Measurements from ENCODE around the gene MOG. TPM values are rescaled to one million over a fixed set of nuclear protein-coding genes. Genes with fewer than 3 reads are reported as not detected.

MOG gene
- total RNA-seq, 1 experiment from 2014 or later: not detected

DNA sequence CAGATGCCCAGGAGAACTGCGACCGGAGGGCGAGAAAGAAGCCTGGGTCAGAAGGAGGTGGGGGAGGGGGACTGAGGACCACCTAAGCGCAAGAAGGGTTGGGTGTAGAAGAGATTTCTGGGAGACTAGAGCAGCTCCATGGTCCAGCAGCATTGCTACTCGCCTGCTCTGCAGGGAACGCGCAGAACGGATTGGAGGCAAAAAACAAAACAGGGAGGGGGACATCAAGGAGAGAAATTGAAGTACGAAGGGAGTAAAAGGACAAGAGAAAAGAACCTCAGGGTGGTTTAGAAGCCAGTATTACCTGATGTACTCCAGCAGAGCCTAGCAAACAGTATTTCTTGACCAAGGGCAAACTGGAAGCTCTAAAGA lies 23.4 kb upstream of the MOG start:
- Histone ChIP-seq H3K9me3 (no peaks in the 10 kb centered on the region), H3K4me3 (ENCODE audit: low read depth, low read length) (peak overlapping the region; percentile 58), H3K36me3 (ENCODE audit: control insufficient read depth, insufficient read depth, low read length) (no peaks in the 10 kb centered on the region), H3K4me1 (0 out of 2 replicates have a peak, but pooled peaks cover 5% of the 10 kb centered on the region), H3K27me3 (replicated peaks; ENCODE audit: control insufficient read depth, insufficient read depth, low read length) (no peaks in the 10 kb centered on the region)
- intact Hi-C loops (cut with micrococcal nuclease; ENCODE audit: unreplicated experiment): no loop called here
- Mint-ChIP-seq H3K27ac (ENCODE audit: unreplicated experiment) (no peak overlapping the region), H3K4me1 (ENCODE audit: low read depth, unreplicated experiment) (peaks cover 14% of the 10 kb centered on the region), H3K4me3 (ENCODE audit: unreplicated experiment) (peak overlapping the region; percentile 82), H3K9me3 (ENCODE audit: unreplicated experiment) (no peaks in the 10 kb centered on the region), H3K27me3 (ENCODE audit: insufficient read depth, unreplicated experiment) (peaks cover 28% of the 10 kb centered on the region), H3K36me3 (ENCODE audit: insufficient read depth, unreplicated experiment) (no peaks in the 10 kb centered on the region)
- BruUV-seq (replicated peaks): no TSS peak
- POLR2A ChIA-PET: no interaction called here
- TF ChIP-seq, protein P1, sequence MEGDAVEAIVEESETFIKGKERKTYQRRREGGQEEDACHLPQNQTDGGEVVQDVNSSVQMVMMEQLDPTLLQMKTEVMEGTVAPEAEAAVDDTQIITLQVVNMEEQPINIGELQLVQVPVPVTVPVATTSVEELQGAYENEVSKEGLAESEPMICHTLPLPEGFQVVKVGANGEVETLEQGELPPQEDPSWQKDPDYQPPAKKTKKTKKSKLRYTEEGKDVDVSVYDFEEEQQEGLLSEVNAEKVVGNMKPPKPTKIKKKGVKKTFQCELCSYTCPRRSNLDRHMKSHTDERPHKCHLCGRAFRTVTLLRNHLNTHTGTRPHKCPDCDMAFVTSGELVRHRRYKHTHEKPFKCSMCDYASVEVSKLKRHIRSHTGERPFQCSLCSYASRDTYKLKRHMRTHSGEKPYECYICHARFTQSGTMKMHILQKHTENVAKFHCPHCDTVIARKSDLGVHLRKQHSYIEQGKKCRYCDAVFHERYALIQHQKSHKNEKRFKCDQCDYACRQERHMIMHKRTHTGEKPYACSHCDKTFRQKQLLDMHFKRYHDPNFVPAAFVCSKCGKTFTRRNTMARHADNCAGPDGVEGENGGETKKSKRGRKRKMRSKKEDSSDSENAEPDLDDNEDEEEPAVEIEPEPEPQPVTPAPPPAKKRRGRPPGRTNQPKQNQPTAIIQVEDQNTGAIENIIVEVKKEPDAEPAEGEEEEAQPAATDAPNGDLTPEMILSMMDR (IDR thresholded peaks at IDR 0.05; ENCODE audit: insufficient read depth in 1 of 2, low read depth in 1 of 2, low read length in 1 of 2, severe bottlenecking in 1 of 2, unreplicated experiment in 1 of 2): no peak
- no peak for DNase-seq
- CTCF ChIA-PET: interaction anchor here (0.6 to 1.1 kb wide), 7 partner anchors 14 to 118 kb away, joined by 3 to 7 read pairs (median 4); no protein-coding TSS in a partner anchor

DNA sequence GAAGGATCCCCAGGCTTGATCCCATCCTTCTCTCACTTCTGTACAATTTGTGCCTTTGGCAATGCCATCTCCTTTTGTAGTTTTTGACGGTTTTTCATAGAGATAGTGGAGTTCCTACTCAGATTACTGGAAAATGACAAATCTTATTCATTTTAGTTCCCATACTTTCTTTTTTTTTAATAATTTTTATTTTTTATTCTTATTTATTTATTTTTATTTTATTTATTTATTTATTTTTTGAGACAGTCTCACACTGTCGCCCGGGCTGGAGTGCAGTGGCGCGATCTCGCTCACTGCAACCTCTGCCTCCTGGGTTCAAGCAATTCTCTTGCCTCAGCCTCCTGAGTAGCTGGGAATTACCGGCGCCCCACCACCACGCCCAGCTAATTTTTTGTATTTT lies 19.6 kb upstream of the MOG start:
- ChIA-PET POLR2A (no interaction called here), CTCF (no interaction called here)
- peaks cover 8% of the 10 kb centered on the region for H3K27me3 Mint-ChIP-seq (ENCODE audit: insufficient read depth, unreplicated experiment)
- no peak overlapping the region for H3K4me3 Mint-ChIP-seq (ENCODE audit: unreplicated experiment)
- DNase-seq: no peak
- TF ChIP-seq, protein P1 (IDR thresholded peaks at IDR 0.05; ENCODE audit: insufficient read depth in 1 of 2, low read depth in 1 of 2, low read length in 1 of 2, severe bottlenecking in 1 of 2, unreplicated experiment in 1 of 2): no peak
- no peaks in the 10 kb centered on the region for H3K4me1 ChIP-seq
- no peaks in the 10 kb centered on the region for H3K27me3 ChIP-seq (replicated peaks; ENCODE audit: control insufficient read depth, insufficient read depth, low read length)
- no TSS peak for BruUV-seq (replicated peaks)
- peaks cover 7% of the 10 kb centered on the region for H3K4me1 Mint-ChIP-seq (ENCODE audit: low read depth, unreplicated experiment)
- no peaks in the 10 kb centered on the region for H3K36me3 Mint-ChIP-seq (ENCODE audit: insufficient read depth, unreplicated experiment)
- H3K27ac Mint-ChIP-seq (ENCODE audit: unreplicated experiment): no peak overlapping the region
- no peaks in the 10 kb centered on the region for H3K9me3 Mint-ChIP-seq (ENCODE audit: unreplicated experiment)
- no peaks in the 10 kb centered on the region for H3K9me3 ChIP-seq
- no peaks in the 10 kb centered on the region for H3K36me3 ChIP-seq (ENCODE audit: control insufficient read depth, insufficient read depth, low read length)
- intact Hi-C loops (cut with micrococcal nuclease; ENCODE audit: unreplicated experiment): no loop called here
- no peak overlapping the region for H3K4me3 ChIP-seq (ENCODE audit: low read depth, low read length)

DNA sequence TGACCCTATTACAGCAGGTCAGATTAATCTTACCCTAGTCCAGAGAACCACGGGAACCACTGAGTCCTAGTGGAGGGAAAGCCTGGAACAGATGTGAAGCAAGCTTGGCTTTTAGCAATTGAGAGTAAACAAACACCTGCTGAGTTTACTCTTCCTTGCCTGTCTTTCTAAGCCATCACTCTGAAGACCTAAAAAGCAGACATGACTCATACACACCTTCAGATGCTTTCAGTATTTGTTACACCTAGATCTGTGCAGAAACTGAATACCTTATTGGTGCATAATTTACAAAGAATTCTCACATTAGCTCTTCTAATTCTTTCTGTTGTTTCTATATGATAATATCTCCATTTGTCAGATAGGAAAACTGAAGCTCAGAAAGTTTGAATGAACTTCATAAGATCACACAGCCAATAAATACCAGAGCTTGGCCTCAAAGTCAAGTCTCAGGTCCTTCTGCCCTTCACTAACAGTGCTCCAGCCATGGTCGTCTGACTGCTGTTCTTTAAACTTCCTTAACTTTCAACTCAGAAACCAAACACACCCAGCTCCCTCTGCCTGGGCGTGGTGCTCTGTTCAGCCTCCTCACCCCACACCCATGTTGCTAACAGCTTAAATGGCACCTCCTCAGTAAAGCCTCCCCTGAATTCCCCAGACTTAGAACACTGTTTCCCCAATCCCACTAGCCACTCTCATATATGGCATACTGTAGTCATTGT lies 15.3 kb upstream of the MOG start:
- intact Hi-C loops (cut with micrococcal nuclease; ENCODE audit: unreplicated experiment): no loop called here
- H3K9me3 Mint-ChIP-seq (ENCODE audit: unreplicated experiment): no peaks in the 10 kb centered on the region
- peaks cover 3% of the 10 kb centered on the region for H3K27me3 Mint-ChIP-seq (ENCODE audit: insufficient read depth, unreplicated experiment)
- no peak for DNase-seq
- H3K4me1 Mint-ChIP-seq (ENCODE audit: low read depth, unreplicated experiment): no peaks in the 10 kb centered on the region
- no peaks in the 10 kb centered on the region for H3K36me3 ChIP-seq (ENCODE audit: control insufficient read depth, insufficient read depth, low read length)
- no peak overlapping the region for H3K4me3 Mint-ChIP-seq (ENCODE audit: unreplicated experiment)
- no peak overlapping the region for H3K27ac Mint-ChIP-seq (ENCODE audit: unreplicated experiment)
- TF ChIP-seq, protein P1 (IDR thresholded peaks at IDR 0.05; ENCODE audit: insufficient read depth in 1 of 2, low read depth in 1 of 2, low read length in 1 of 2, severe bottlenecking in 1 of 2, unreplicated experiment in 1 of 2): no peak
- H3K4me3 ChIP-seq (ENCODE audit: low read depth, low read length): no peak overlapping the region
- no peaks in the 10 kb centered on the region for H3K27me3 ChIP-seq (replicated peaks; ENCODE audit: control insufficient read depth, insufficient read depth, low read length)
- H3K4me1 ChIP-seq: no peaks in the 10 kb centered on the region
- CTCF ChIA-PET: interaction anchor here (0.8 to 1.3 kb wide), 3 partner anchors 8 to 12 kb away, joined by 4 to 6 read pairs (median 5); partner anchors contain the start of gene GABBR1
- POLR2A ChIA-PET: no interaction called here
- H3K9me3 ChIP-seq: no peaks in the 10 kb centered on the region
- no TSS peak for BruUV-seq (replicated peaks)
- H3K36me3 Mint-ChIP-seq (ENCODE audit: insufficient read depth, unreplicated experiment): no peaks in the 10 kb centered on the region
